HG03457 (cell line): ENCODE results near the gene SFXN5.
A peak's percentile ranks its signal among the peaks of the same experiment; 100 is the strongest.
"Not testable (repeated sequence)": the region's sequence is repeated elsewhere in the genome, so short reads cannot be mapped to it uniquely, and the experiment has no call there.

Experiments
- ATAC-seq: cut with Tn5 transposase; IDR thresholded peaks from one replicate; pipeline ENCODE4 v1.9.1; 2021; ENCODE audit warnings: moderate number of reproducible peaks; ENCODE audit not compliant: unreplicated experiment

Gene SFXN5

DNA sequence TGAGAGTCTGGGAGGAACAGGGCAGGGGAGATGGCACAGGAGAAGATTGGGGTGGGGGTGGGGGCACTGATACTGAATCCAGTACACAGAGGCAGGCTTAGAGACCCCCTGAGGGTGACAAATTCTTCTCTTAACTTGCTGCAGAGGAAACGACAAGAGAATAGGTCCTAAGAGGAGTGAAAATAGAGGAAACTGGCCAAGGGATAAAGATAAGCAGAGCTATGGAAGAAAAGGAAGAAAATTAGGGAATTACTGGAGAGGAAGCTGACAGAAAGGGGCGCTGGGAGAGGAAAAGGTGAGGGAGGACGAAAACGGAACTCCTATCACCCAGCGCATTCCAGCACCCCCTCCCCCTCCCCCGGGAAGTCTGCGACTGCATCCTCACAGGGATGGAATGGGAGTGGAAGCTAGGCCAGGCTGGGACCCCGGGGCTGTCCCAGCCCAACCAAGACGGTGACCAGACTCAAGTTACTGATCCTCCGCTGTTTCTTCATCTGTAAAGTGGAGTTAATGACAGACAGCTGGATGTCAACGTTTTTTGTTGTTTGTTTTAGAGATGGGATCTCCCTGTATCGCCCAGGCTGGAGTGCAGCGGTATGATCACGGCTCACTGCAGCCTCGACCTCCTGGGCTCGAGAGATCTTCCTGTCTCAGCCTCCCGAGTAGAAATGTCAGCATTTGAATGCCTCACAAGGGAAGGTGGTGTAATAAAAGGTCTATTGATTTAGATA, 156.8 kb downstream of the SFXN5 start:
- ATAC-seq: no peak

- no peak for ATAC-seq
Observed at GRCh38 chr2:72914206-72914559, 157.3 kb downstream of the SFXN5 start.

DNA sequence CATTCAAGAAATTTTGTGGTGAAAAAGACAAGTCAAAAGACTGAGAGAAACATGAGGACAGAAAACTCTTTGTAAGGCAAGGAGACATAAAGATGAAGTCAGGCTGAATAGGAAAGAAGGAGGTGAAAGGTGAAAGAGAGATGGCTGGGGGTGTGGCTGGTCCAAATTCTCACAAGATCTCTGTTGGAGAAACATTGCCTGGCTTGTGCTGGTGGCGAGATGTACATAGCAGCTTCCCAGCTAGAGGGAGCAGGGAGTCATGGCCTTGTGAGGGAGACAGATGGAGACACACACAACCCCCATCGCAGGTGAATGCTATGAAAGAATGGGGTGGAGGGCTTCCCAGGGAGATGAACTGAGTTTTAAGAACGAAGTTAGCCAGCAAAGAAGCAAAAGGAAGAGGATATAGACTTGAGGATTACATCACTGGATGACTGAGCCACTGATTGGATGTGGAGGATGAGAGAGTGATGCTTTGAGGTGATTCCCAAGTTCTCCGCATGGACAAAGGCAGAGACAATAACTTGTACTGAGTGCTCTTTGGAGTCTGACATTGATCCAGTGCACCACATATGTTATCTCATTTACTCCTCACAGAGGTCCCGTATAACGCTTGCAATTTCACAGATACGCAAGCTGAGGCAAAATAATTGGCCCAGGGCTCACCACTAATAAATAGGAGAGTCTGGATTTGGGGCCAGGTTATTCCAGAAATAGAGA, 157.9 kb downstream of the SFXN5 start:
- no peak for ATAC-seq

DNA sequence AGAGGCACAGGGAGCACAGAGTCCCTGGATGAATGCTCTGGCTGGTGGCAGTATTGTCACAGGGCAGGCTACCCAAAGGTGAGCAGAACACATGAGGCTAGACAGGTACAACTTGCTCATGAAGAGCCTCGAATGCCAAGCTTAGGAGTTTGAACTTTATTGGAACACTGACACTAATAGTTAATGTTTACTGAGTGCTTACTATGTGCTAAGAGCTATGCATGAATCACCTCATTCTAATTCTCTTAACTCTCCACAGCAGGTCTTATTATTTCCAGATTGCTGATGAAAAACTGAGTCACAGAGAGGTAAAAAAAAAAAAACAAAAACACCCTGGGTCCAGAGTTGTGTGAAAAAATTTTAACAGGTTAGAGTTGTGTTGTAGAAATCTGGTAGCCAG, 160.3 kb downstream of the SFXN5 start:
- no peak for ATAC-seq

DNA sequence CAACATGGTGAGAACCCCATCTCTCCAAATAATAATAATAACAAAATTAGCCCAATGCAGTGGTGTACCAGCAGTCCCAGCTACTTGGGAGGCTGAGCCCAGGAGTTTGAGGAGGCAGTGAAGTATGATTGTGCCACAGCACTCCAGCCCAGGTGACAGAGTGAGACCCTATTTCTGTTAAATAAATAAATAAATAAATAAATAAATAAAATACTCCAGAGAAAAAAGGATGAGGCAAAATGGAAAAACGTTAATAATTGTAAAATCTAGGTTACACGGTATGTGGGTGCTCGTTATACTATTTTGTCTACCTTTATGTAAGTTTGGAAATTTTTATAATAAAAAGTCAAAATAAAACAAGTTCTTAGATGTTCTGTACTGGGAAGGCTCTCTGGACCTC, 162.8 kb downstream of the SFXN5 start:
- ATAC-seq: no peak

DNA sequence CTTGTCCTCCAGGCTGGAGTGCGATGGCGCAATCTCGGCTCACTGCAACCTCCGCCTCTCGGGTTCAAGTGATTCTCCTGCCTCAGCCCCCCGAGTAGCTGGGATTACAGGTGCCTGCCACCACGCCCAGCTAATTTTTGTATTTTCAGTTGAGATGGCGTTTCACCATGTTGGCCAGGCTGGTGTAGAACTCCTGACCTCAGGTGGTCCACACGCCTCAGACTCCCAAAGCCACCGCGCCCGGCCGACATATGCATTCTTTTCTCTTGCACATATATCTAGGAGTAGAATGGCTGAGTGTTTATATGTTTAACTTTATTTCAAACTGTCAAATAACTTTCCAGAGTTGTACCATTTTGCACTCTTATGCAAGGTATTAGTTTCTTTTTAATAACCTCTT, 164.1 kb downstream of the SFXN5 start:
- ATAC-seq: not testable (repeated sequence)

DNA sequence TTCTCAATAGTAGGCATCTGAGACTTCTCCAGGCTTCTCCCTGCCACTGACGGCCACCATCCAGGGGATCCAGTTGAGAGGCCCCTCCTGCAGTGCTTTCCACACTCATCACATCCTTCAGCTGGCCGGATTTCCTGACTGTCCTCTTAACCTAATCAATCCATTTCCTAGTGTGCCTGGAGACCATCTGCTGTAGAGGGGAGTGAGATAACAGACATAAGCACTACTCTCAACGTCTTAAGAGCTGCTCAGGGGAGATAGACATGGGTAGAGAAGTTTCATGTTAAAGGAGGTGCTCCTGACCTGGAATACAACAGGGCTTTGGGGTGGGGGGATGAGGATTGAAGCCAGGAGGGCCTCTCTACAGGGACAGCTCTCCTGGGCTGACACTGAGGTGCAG, 170.1 kb downstream of the SFXN5 start:
- ATAC-seq: no peak

GRCh38 chr2:72900191-72900825, 171.2 kb downstream of the SFXN5 start:
- no peak for ATAC-seq

DNA sequence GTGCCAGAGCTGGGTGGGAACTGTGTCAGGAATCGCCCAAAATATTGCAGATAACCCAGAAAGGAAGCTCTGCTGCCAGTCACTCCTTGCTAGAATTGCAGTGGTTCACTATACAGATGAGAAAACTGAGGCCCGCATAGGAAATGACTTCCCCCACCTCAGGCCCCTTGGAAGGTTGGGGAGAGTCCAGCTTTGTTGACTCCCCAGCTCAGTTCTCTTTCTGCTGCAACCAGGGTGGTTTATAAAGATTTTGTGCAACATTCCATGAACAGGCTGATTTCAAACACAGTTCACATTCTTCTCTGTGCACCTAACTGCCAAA, 173.0 kb downstream of the SFXN5 start:
- ATAC-seq: no peak

DNA sequence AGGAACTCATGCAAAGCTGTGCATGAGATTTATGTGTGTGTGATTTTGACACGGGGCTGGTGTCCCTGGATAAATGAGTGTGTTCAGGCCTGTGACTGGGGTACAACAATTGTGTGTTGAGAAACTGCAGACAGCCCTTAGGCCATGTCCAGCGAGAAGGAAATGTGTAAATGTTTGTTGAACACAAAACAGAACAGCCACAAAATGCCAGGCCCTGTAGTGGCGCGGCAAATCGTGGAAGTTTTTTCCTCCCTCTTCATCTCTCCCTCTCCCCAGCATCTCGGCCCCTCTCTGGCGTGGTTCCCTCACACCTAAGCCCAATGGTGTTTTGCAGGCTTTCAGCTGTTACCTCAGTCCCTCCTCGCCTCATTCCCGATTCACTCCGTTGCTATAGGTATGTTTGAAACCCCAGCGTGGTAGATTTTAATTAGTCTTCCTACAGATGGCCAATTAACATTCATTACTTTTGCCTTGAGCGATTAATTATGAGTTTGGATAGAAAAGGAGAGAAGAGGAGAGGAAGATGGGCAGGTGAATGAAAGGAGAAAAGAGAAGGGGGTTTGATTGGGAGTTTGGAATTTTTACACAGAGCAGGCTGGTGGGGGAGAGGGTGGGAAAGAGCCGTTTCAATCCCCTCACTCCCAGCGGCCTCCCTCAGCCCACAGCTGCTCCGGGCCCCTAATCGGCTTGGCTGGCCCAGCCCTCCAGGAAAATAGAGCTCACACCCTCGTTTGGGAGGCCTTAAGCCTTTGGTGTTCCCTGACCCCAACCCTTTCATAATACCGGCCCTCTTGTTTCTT, 173.5 kb downstream of the SFXN5 start:
- ATAC-seq: no peak

- ATAC-seq: no peak
Observed at GRCh38 chr2:72896446-72896845, 175.1 kb downstream of the SFXN5 start.

GRCh38 chr2:72895759-72896281, 175.7 kb downstream of the SFXN5 start:
- no peak for ATAC-seq

DNA sequence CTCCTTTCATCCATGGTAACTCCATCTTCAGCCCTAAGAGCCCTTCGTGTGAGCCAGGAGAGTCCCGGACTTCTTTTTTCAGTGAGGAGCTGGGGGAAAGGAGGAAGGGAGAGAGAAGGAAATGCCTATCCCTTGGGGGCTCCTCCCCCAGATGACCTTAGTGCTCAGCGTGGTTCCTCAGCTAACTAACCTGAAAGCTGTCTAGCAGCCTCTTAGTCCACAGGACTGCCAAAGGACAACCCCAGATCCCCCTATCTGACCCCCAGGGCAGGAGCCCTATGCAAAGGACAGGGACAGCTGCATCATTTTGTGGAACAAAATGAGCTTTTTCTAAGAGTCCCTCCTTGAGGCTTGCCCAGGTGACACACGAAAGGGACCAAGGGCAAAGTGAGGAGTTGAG, 176.4 kb downstream of the SFXN5 start:
- ATAC-seq: no peak

GRCh38 chr2:72894514-72894913, 177.0 kb downstream of the SFXN5 start:
- ATAC-seq: no peak

GRCh38 chr2:72893594-72894319, 177.8 kb downstream of the SFXN5 start:
- ATAC-seq: no peak

DNA sequence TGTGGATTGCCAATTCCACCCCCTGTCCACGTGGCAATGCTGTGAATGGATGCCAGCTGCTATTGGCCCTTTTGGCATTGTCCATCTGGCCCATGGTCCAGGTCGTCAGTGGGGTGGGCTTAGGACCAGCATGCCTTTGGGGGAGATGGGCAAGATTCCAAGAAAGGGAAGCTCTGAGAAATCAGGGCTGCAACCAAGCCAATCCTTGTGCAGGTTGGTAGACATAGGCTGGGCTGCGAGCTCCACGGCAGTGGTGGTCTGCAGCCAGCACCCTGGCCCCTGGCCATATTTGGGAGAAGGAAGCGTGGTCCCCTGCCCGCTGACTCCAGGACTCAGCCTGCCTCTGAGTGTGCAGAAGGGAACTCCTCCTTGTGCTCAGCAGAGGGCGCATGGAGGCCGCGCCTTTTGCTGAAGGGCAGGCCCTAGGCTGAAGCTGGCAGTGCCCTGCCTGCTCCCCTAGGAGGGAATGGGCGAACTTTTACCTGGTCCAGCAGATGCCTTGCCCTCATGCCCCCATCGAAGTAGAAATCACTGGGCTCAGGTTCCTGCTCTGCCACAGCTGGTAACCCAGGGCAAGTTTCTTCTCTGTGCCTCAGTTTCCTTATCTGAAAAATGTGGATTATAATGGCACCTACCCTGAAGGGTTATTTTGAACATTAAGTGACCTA, 178.9 kb downstream of the SFXN5 start:
- peak; percentile 44 for ATAC-seq
